SHP77 (cell line): Measurements from ENCODE around the gene NEK7.
"Not testable (repeated sequence)": the region's sequence is repeated elsewhere in the genome, so short reads cannot be mapped to it uniquely, and the experiment has no call there.

Experiments
- DNase-seq, 2 experiments: peaks; one replicate each; lab custom pipeline; 2025; lab: John Stamatoyannopoulos, UW

Gene NEK7

DNA sequence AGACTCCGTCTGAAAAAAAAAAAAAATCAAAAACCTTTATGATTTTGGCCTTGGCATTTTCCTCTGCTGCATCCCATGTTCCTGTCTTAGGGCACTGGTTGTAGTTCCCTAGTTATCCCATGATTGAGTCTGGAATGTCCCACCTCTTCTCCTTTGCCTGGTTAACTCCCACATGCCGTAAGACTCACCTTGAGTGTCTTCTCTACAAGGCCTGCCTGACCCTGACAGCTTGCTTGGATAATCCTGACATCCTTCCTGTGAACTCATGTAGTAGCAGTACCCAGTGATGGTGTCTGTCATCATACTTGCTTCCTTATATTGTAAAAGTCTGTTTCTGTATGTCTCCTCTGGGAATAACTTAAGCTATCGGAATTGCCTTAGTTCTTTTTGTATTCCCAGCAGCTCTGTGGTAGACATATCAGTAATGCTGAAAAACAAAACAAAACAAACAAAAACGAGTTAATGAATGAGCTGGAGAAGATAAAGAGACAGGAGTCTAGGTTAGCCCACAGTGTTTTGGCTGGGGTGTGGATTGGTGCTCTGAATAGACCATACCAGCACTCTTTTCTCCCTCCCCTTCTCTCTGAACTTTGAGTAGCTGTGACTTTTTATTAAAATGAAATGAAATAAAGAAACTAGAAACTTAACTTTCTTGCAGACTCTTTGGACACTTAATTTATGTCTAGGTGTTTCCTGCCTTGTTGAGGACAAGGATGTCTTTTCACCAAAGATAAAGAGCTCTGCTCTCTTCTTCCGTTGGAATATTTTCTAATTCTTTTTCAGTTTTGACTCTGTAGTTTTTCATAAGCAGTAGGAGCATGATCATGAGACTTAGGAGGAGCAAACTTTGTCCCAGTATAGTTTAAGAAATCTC is 15.1 kb downstream of the NEK7 start:
- no peak for DNase-seq

DNA sequence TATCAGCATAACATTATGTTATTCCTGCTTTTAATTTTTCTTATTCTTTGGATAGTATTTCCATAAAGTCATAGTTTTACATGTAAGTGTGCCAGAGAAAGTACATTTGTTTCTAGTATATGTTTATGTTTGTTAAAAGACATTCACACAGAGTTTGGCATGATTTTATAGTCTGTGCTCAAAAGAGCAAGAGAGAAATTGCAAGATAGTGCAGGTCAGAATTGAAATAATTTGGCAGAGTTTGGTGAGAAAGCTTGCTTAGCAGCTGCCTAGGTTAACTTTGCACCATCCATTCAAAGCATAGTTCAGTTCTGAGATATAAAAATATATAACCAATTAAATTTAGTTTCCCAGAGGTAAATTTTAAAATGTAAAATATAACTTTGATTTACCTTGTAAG is 17.0 kb downstream of the NEK7 start:
- no peak for DNase-seq

DNA sequence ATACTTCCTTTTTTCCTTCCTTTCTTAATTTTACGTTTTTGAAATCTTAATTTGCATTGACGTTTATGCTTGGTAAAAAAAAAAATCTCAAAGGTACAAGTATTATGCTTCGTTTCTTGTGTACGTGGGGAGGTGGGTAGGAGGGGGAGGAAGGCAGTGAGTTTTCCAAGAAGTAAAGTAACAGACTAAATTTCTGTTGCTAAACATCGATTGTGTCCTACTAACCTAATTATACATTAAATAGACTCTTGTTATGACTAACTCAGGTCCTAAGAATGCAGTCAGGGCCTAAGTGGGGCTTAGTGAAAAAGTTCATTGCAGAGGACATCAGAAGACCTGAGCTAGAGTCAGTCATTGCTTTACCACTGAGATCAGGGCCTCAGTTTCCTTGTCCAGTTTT is 17.5 kb downstream of the NEK7 start:
- DNase-seq = no peak

DNA sequence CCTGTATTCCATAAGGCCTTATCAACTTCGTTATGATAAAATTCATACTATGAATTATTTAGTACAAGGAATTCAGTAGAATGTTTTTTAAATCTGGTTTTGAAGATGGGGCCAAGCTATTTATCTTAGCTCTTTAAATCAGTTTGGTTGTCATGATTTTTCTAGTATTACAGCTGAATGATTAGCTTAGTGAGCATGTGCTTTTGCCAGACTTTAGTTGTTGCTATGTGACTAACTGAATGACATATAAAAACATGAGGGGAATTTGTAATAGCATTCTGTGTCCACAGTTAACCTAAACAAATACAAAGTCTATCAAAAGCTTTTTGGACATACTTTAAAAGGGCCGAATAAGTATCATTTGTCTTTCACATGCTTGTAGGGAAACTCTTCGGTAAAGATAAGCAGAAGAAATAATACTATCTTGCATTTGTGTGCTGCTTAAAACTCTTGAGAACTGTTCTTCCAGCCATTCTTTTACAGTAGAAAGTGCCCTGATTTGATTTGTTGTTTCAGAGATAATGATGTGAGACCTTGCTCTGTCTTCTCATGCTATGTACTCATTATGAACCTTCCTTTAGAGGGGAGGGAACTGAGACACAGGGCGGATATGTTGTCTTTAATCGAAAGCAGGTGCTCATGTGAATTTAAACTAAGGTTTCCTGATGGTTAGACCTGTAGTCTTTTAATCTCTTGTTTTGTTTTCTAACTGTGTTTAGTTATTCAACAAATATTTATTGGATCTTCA is 18.8 kb downstream of the NEK7 start:
- DNase-seq = no peak

DNA sequence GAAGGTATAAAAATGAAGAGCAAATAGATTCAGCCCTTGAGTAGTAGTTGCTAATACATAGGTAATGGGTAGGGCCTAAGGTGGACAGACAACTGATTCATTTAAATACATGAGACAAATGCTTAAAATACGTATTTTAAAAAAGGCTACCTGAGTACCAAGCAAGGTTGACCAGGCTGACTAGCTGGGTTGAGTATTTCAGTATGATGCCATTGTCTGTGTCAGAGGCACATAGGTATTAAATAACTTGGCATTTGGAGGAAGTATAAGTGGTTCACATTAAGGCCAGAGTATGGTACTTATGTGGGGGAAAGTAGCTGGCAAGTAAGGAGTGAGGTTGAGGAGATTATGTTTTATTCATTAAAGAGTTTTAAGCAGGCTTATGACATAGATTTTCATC is 19.4 kb downstream of the NEK7 start:
- DNase-seq = no peak

DNA sequence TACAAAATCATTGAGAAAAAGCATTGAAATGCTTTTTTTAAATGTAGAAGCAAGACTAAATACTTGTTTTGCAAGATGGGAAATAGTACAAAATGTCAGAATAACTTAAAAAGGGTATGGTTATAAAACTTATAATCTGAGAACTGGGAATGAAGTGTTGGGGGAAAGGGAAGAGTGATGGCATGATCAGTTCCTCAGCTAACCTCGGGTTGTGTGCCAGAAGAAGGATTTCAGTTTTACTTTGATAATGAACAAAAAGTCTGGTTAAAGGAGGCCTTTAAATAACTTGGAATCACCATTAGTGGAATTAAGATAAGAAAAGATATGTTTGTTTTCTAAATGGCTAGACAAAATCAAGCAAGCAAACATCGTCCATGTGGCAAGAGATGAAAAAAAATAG is 20.7 kb downstream of the NEK7 start:
- DNase-seq = no peak

DNA sequence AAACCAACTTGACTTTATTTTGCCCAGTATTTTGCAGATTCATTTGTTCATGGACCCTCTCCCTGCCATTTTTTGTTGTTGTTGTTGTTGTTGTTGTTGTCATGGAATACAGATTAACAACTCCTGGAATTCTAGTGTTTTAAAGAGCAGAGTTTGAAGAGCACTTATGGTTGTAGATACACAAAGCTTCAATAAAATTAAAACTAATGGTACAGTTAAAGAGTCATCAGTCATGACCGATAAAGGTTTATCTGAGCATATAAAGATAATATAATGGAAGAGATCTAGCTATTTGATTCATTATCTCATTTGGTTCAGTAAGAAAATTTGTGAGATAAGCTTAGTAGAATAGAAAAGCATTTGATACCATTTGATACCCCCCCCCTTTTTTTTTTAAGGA is 21.8 kb downstream of the NEK7 start:
- no peak for DNase-seq

DNA sequence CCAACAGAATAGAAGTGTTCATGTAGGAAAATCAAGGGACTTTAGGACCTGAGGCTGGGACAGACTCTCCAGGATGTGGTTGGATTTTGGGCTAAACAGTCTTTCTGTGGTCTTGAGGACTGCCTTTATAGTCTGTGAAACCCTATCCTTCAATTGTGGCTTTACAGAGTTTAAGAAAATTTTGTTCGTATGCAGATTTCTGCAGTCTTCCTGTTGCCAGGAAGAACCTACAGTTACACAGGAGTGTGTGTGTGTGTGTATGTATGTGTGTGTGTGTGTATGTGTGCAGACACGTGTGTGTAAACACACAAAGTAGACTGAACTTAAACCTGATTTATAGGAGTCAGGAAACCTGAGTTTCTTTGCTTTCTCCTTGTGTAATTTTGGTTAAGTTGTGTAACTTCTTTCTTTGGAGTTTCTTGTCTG is 22.8 kb downstream of the NEK7 start:
- no peak for DNase-seq

DNA sequence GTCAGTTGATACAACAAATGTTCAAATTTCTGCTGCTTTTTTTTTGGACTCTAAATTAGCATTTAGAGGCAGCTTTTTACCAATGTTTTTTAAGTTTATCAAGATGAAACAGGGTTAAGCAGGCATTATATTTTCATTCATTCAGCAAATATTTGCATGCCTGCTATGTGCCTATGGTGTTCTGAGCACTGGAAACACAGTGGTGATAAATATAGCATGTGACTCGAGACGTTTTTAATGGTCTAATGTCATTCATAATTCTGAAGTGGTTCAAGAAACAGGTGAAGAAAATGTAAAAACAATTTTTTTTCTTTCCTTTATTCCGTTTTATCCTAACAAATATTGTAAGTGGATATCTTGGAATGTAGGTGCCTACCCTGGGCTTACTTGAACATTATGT is 26.8 kb downstream of the NEK7 start:
- DNase-seq = no peak

DNA sequence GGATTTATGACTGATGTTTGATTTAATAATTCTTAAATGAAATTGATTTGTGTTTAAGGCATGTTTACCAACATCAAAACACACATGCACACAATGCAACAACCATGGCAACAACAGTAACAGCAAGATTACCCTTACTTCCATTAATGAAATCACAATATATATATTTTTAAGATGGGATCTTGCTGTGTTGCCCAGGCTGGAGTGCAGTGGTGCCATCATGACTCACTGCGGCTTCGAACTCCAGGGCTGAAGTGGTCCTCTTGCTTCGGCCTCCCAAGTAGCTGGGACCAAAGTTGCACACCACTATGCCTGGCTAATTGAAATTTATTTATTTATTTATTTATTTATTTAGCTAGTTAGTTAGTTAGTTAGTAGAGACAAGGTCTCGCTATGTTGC is 27.7 kb downstream of the NEK7 start:
- no peak for DNase-seq

DNA sequence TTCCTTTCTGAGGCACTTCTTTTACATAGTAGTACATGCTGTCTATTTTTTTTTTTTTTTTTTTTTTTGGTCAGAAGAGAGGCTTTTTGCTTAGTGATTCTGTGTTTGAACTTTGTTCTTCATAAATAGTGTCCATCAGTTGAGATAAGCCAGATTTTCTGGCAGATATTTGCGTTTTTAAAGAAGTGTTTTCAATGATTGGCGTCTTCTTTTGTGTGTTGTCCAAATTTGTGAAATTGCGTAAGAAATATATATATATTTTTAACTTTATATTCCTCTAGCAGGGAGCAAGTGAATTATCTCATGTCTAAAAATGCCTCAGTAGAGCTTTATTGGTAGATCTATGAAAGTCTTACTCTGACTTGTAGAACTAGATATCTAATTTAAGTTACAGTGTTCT is 28.3 kb downstream of the NEK7 start:
- DNase-seq = no peak

DNA sequence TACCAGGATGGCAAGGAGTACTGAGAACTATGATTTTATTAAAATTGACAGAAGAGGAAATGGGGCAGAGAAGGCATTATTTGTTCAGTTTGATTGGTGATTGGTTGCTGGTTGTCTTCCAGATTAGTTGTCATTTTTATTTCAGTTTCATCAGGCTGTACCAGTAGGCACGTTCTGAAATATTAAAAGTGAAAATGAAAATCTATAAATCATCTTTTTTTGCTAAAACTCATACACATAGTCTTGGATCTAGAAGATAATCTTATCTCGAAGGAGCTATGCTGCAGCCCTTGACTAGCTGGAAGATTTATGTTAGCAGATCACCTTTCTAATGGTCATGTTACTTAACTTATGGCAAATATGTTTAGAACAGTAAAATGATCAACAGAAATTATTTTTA is 29.0 kb downstream of the NEK7 start:
- no peak for DNase-seq

DNA sequence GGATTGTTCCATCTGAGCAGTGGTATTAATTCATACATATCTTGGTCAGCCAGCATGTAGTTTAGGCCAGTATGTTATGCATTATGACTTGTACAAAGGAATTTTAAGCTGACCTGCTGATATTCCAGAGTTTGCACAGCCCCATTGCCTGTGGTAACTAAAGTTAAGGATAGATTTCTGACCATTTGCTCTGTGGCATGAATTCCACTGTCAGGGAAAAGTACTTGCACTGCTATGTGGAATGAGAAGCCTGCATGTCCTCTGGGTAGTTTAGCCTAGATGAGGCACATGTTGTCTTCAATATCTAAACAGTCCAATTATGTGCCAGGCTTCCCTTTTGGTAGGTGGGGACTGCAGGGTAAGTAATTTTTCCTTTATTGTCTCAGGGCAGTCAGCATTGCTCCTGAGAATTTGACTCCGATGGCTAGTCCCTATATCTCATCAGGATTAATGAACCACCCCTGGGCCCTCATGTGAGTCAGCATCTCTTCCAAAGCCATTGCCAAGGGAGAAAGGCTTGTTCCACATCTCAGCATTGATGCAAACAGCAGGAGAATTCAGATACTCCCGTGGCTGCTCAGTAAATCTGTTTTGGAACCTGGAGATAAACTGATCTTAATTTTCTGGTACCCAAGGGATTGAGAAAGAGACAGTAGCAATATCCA is 30.2 kb downstream of the NEK7 start:
- no peak for DNase-seq

DNA sequence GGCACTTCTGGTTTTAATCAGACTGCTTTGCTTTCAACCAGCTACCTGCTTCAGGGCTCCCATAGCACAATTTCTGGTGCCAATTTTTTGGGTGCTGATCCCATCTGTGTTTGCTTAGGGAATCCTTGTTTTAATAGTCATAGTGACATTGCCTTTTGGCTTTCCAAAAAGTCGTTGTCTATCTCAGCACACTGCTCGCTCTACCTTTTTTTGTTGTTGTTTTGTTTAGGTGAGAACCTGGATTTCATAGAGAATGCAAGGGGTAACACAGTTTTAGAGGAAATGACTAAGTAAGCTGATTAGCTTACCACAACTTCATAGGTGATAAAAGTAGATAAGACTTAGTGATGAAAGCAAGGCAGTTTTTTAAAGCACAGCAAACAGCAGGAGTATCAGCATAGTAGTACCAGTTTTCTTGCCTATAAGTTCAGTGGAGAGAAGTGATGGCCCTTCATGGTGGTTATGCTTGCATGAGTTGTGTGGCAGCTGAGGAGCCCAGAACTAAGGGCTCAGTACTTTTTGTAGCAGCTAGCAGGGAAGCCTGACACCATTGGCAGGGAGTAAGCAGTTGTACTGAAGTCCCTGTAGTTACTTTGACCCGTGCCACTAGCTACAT is 31.3 kb downstream of the NEK7 start:
- DNase-seq = no peak

DNA sequence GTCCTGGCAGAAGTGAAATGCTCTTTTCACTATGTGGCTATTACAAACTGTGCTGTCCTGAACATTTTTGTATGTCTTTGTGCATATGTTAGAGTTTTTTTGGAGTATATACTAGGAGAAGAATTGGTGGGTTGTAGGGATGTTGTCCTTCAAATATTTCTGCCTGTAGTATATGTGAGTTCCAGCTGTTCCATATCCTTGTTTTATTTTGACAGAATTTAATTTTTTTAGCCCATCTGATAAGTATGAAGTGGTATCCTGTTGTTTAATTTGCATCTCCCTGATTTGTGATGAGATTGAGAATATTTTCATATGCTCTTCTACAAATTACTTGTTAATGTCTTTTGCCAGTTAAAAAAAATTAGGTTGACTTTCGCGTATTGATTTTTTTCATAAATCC is 34.3 kb downstream of the NEK7 start:
- no peak for DNase-seq

DNA sequence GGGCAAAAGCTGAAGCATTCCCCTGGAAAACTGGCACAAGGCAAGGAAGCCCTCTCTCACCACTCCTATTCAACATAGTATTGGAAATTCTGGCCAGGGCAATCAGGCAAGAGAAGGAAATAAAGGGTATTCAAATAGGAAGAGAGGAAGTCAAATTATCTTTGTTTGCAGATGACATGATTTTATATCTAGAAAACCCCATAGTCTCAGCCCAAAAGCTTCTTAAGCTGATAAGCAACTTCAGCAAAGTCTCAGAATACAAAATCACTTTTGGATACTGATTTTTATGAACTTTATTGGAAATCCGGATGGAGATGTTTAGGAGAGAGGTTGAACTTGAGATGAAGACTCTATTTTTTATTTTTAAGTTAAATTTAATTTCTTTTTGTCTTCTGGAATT is 37.1 kb downstream of the NEK7 start:
- not testable (repeated sequence) for DNase-seq

DNA sequence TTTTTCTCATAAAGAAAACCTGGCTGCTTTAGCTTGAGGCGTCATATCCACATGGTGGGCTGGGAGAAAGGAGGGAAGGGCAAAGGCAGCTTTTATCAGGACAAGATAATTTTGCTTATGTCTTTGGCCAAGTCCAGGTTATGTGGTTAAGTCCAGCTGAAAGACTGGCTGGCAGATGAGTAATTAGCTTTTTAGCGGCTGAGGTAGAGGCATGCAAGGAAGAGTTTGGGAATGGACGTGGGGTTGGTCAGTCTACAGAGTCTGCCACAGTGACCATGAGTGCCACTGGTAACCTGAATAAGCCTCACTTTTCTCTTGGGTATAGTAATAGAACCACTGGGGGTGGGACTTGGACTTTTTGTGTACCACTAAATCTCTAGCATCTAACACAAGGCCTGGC is 39.8 kb downstream of the NEK7 start:
- no peak for DNase-seq

DNA sequence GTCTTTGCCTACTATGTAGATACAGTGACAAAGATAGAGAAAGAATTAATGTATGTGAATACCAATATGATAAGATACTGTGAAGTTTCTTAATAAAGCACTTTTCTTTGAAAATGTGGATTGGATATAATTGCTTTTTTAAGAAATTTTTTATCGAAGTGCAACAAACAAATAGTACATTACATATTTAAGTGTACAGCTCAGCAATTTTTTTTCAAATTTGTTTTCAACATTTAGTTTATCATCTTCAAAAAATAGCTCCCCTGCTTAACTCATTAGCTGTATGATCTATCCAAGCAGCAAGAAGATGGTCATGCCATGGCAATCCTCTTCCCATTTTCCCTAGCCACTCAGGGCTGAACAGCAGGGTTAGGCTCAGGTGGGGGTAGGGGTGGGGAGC is 40.5 kb downstream of the NEK7 start:
- no peak for DNase-seq

DNA sequence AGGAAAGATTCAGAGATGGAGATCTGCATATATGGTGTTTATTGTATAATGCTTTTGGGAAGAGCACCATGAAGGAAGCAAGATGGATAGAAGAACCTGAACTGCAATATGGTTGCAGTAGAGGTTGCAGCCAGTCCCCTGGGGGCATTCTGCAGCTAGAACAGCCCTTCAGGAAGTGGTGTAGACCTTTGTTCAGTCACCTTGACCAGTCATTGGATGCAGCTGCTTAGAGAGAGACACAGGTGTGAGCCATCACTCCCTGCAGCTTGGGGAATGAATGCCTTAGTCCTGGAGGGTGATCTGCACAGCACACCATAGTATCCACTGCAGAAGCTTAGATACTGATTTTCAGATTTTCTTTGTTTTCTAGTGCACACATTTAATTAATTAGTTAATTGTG is 42.3 kb downstream of the NEK7 start:
- DNase-seq = no peak

DNA sequence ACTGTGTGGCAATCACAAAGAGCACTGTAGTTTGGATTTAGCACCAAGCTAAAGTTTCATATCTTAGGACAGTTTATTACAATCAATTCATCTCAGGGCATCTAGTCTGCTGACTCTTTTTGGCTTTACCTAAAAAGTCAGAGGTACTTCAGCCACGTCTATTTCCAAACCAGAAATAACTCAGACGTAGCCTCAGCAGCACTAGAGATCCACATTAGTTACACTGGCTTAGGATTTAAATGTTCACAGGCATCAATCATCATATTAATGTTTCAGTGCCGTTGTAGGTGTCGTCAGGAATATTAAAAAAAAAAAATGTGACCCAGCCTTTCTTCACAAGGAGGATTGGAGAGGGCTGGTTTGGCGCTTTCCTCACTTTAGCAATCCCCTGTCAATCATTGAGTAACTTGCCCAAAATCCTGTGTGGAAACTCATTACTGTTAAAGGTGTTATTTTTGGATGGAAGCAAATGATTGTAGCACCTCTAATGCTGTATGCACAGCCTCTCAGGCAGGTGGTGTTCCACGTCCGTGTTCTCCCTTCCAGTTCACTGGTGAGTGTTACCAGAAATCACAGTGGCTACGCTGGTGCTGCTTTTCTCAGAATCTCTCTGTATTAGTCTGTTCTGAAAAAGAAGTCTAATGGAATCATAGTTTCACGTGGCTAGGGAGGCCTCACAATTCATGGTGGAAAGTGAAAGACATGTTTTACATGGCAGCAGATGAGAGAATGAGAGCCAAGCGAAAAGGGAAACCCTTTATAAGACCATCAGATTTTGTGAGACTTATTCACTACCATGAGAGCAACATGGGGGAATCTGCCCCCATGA is 45.4 kb downstream of the NEK7 start:
- DNase-seq = no peak

DNA sequence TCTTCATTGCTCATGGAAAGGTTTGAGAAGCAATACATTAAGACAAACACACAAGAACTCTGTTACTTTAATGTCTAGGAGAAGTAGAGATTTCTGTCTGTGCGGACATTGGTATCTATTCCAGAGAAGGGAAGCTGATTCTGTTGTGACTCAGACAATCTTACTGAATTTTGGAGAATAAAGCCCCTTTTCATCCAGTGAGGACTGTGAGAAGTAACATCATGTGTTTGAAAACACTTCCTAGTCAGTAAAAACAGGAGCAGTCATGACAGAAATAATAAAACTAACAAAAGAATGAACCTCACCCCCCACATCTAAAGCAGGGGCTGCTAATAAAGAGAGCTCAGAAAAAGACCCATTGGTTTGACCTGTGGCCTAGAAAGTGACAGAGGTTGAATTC is 46.6 kb downstream of the NEK7 start:
- no peak for DNase-seq
